Kidney tubule cell (primary cell): Measurements from ENCODE around the gene GPRC5D.

ENCODE experiments used
- DNase-seq: peaks from one replicate; pipeline ENCODE4 v3.0.0-alpha.2; 2018; ENCODE audit warnings: low spot score

GPRC5D gene

GRCh38 chr12:12936983-12937491 lies 14.9 kb downstream of the GPRC5D start:
- DNase-seq = no peak

GRCh38 chr12:12934556-12934955 lies 17.4 kb downstream of the GPRC5D start:
- DNase-seq = no peak

DNA sequence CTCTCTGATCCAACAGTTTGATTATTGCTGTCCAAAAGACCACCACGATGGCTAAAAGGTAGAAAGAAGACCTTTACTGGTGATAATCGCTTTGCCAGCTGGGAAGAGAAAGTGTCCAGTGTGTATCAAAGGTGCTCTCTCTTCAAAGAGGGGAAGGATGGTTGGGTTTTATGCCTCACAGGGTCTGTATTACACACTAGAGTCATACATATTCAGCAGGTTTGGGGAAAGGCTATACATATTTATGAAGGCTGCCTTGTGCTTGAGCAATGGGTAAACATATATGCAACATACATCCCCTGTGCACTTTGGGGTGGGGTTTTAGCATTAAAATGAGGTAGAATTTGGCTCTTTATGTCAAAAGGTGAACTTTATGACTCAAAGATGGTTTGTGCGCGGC lies 18.2 kb downstream of the GPRC5D start:
- no peak for DNase-seq

DNA sequence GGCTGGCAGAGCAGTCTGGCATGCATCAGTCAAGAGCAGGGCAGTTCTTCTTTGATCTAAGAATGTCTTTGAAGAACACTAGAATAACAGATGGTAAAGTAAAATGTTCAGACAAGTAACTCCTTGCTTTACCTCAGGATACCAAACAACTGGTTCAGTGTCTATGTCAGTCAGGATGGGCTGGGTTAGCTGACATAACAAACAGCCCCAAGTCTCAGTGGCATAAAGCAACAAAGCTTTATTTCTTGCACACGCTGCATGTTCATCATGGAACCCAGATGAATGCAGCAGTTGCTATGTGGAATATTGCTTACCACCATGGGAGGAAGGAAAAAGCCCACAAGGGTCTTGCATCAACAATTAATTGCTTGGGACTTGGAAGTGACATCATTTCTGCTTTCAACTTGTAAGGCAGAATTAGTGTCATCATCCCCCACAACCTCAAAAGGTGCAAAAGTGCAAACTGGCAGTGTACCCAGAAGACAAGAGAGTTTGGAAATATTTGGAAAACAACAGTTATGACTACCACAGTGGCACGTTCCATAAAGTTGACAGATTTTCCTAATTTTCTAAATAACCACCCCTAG lies 21.2 kb downstream of the GPRC5D start:
- DNase-seq = no peak

DNA sequence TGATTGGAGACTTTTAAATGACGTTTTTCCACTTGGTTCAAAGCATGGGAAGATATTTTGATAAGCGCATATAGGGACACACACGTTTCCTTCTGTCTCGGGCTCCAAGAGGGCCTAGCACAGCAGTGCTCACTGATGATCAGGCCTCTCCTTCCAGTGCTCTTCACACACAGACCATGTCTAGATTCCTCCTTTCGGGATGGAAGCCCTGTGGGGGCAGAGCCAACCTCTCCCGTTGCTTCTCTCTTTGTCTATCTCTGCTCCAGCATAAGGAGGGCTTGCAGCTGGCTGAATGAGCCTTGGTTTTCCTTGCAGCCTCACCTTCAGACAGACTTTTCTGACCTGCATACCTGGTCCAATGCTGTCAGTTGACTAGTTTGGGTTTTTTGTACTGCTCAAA lies 22.3 kb downstream of the GPRC5D start:
- DNase-seq = no peak

DNA sequence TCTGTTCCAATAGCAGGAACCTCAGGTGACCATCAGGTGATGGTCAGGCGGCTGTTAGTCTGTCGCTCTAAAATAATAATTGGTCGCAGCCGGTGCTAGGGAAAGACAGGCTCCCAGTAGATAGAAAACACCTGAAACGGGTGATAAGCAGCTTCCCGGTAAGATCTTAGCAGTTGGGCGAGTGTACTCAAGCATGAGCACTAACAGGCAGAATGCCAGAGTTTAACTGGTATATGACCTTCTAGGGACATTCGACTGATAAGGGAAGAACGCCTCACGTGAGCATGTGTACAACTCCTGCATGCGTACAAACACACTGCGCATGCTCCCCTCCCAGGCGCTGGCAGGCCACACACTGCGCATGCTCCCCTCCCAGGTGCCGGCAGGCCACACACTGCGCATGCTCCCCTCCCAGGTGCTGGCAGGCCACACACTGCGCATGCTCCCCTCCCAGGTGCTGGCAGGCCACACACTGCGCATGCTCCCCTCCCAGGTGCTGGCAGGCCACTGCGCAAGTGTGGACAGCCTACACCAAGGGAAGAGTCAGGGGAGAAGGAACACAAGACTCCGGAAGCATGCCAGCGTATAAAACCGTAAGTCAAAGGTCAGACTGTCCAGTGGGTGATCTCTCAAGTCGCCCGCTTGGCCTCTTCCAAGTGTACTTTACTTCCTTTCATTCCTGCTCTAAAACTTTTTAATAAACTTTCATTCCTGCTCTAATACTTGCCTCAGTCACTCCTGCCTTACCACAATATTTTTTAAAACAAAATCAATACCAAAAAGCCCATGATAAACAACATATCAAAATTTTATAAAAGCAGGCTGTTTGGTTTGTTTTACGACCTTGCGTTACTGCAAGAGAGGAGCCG lies 24.5 kb downstream of the GPRC5D start:
- DNase-seq = peak; percentile 81

GRCh38 chr12:12926571-12927071 lies 25.3 kb downstream of the GPRC5D start:
- DNase-seq = no peak

DNA sequence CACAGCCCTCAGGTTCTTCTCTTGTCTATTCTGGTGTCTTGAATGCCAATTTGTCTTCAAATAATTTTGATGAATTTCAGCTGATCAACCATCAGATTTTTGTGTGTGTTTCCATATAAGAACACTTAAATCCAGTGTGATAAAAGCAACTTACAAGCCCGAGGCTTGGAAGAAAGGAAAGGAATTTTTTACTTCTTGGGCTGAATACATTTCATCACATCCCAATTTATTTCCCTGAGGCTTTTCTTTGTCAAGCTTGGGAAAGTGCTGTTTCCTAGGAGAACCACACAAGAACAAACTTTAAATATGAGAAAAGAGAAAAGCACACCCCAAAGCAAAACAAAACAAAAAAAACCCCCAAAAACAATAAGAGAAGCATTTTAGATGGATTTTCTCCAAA lies 26.6 kb downstream of the GPRC5D start:
- DNase-seq = no peak

GRCh38 chr12:12924169-12924568 lies 27.8 kb downstream of the GPRC5D start:
- DNase-seq = no peak

DNA sequence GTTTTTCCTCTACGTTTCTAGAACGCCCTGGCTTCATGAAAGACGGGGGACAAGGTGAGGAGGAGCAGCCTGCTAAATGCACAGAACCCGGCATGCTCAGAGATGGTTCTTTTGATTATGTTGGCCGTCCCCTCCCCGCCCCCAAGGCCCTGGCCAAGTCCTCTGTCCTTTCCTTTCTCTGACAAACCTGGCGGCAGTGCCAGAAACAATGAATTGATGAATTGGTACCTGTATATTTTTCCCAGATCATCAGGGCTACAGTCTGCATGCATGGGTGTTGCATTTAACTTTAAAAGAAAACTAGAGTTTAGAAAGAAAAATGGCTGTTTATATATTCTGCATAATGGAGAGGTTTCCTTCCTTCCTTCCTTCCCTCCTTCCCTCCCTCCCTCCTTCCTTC lies 29.0 kb downstream of the GPRC5D start:
- DNase-seq = no peak

- DNase-seq = peak; percentile 75
Measured at GRCh38 chr12:12922191-12922616, 29.8 kb downstream of the GPRC5D start.

- no peak for DNase-seq
Measured at GRCh38 chr12:12919666-12920435, 32.1 kb downstream of the GPRC5D start.

- no peak for DNase-seq
Measured at GRCh38 chr12:12918781-12919389, 33.1 kb downstream of the GPRC5D start.

GRCh38 chr12:12917517-12917916 lies 34.5 kb downstream of the GPRC5D start:
- DNase-seq = no peak

GRCh38 chr12:12916135-12916944 lies 35.6 kb downstream of the GPRC5D start:
- DNase-seq = peak; percentile 76

- DNase-seq = no peak
Measured at GRCh38 chr12:12915656-12916055, 36.3 kb downstream of the GPRC5D start.

DNA sequence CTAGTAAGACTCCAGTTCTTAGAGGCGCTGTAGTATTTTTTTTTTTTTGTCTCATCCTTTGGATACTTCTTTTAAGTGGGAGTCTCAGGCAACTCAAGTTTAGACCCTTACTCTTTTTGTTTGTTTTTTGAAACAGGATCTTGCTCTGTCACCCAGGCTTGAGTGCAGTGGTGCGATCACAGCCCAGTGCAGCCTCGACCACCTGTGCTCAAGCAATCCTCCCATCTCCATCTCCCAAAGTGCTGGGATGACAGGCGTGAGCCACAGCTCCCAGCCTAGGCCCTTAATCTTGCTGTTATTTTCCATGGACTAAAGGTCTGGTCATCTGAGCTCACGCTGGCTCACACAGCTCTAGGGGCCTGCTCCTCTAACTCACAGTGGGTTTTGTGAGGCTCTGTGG lies 39.3 kb downstream of the GPRC5D start:
- no peak for DNase-seq

DNA sequence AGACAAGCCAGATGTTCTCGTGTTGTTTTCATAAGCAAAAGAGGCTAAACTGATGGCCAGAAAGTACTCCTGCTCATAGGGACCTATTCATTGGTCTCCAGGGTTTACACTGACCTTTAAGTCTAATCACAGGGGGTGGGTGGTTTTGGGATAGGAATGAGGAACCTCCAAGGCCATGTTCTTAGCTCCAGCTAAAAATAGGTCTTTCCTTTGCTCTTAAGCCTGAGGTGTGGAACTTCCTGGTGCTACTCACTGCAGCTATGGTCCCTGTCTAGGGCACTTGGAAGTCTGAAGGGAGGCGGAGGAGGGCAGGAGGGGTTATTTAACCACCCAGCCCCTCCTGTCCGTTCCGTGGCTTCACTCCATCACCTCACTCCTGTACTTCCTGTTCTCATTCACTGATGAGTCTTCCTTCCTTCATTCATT lies 42.0 kb downstream of the GPRC5D start:
- peak; percentile 38 for DNase-seq

- DNase-seq = no peak
Measured at GRCh38 chr12:12909228-12909994, 42.6 kb downstream of the GPRC5D start.

DNA sequence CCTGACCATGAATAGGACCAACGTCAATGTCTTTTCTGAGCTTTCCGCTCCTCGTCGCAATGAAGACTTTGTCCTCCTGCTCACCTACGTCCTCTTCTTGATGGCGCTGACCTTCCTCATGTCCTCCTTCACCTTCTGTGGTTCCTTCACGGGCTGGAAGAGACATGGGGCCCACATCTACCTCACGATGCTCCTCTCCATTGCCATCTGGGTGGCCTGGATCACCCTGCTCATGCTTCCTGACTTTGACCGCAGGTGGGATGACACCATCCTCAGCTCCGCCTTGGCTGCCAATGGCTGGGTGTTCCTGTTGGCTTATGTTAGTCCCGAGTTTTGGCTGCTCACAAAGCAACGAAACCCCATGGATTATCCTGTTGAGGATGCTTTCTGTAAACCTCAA lies 43.3 kb downstream of the GPRC5D start:
- DNase-seq = no peak
